ENCODE results near the gene SHD. TPM values are rescaled to one million over a fixed set of nuclear protein-coding genes. Genes with fewer than 3 reads are reported as not detected.
A peak's percentile ranks its signal among the peaks of the same experiment; 100 is the strongest.

The SHD gene
- total and polyA plus RNA-seq, 9 of the 15 experiments (the other 6 are each of a cell fraction or from before 2014, with no cell fraction given): 0.05 to 0.62 (median 0.15) TPM; not detected in 5

DNA sequence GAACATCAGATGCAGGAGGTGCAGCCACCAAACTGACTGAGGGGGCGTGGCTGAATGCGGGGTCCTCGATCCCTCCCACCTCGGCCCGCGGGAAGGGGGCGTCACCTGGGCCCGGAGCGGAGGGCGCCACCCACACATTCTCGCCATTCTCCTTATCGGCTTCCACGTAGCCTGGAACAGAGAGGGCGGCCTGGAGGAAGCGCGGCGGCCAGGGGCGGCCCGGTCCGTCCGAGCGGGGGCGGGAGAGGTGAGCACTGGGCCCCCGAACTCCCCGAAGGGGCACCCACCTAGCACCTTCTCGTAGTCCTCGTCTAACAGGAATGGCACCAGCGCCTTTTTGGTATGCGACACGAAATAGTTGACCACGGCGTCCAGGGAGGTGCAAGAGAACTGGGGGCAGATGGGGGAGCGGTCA is 47.8 kb downstream of the SHD start (continued):
- TF ChIP-seq, protein P1, sequence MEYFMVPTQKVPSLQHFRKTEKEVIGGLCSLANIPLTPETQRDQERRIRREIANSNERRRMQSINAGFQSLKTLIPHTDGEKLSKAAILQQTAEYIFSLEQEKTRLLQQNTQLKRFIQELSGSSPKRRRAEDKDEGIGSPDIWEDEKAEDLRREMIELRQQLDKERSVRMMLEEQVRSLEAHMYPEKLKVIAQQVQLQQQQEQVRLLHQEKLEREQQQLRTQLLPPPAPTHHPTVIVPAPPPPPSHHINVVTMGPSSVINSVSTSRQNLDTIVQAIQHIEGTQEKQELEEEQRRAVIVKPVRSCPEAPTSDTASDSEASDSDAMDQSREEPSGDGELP (CRISPR knock-in tag; IDR thresholded peaks at IDR 0.05; ENCODE audit: borderline replicate concordance): peak; percentile 53; the same call in 1 of the 2 replicates
- TF ChIP-seq, protein P2, sequence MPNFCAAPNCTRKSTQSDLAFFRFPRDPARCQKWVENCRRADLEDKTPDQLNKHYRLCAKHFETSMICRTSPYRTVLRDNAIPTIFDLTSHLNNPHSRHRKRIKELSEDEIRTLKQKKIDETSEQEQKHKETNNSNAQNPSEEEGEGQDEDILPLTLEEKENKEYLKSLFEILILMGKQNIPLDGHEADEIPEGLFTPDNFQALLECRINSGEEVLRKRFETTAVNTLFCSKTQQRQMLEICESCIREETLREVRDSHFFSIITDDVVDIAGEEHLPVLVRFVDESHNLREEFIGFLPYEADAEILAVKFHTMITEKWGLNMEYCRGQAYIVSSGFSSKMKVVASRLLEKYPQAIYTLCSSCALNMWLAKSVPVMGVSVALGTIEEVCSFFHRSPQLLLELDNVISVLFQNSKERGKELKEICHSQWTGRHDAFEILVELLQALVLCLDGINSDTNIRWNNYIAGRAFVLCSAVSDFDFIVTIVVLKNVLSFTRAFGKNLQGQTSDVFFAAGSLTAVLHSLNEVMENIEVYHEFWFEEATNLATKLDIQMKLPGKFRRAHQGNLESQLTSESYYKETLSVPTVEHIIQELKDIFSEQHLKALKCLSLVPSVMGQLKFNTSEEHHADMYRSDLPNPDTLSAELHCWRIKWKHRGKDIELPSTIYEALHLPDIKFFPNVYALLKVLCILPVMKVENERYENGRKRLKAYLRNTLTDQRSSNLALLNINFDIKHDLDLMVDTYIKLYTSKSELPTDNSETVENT (CRISPR knock-in tag; IDR thresholded peaks at IDR 0.05): no peak
- TF ChIP-seq THRAP3 (IDR thresholded peaks at IDR 0.05; ENCODE audit: borderline replicate concordance) (no peak), MCM5 (IDR thresholded peaks at IDR 0.05; ENCODE audit: low read depth) (no peak), SAP30 (IDR thresholded peaks at IDR 0.05; ENCODE audit: borderline replicate concordance, insufficient read depth, low read depth, low read length, poor library complexity, severe bottlenecking) (no peak), PHF21A (IDR thresholded peaks at IDR 0.05; ENCODE audit: borderline replicate concordance, low read depth) (no peak), EWSR1 (IDR thresholded peaks at IDR 0.05; ENCODE audit: borderline replicate concordance, low read depth, partially characterized antibody) (no peak), CBFA2T3 (IDR thresholded peaks at IDR 0.05) (peak; percentile 21; the same call in 1 of the 2 replicates), KDM4B (IDR thresholded peaks at IDR 0.05; ENCODE audit: borderline replicate concordance in 2 of 2, low read depth in 1 of 2) (no peak), DIDO1 (tag; IDR thresholded peaks at IDR 0.05; ENCODE audit: low read depth) (no peak)
- TF ChIP-seq, protein P3, sequence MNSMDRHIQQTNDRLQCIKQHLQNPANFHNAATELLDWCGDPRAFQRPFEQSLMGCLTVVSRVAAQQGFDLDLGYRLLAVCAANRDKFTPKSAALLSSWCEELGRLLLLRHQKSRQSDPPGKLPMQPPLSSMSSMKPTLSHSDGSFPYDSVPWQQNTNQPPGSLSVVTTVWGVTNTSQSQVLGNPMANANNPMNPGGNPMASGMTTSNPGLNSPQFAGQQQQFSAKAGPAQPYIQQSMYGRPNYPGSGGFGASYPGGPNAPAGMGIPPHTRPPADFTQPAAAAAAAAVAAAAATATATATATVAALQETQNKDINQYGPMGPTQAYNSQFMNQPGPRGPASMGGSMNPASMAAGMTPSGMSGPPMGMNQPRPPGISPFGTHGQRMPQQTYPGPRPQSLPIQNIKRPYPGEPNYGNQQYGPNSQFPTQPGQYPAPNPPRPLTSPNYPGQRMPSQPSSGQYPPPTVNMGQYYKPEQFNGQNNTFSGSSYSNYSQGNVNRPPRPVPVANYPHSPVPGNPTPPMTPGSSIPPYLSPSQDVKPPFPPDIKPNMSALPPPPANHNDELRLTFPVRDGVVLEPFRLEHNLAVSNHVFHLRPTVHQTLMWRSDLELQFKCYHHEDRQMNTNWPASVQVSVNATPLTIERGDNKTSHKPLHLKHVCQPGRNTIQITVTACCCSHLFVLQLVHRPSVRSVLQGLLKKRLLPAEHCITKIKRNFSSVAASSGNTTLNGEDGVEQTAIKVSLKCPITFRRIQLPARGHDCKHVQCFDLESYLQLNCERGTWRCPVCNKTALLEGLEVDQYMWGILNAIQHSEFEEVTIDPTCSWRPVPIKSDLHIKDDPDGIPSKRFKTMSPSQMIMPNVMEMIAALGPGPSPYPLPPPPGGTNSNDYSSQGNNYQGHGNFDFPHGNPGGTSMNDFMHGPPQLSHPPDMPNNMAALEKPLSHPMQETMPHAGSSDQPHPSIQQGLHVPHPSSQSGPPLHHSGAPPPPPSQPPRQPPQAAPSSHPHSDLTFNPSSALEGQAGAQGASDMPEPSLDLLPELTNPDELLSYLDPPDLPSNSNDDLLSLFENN (IDR thresholded peaks at IDR 0.05; ENCODE audit: low read depth in 2 of 2, low read length in 2 of 2): no peak
- TF ChIP-seq, protein P4, sequence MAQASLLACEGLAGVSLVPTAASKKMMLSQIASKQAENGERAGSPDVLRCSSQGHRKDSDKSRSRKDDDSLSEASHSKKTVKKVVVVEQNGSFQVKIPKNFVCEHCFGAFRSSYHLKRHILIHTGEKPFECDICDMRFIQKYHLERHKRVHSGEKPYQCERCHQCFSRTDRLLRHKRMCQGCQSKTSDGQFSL (CRISPR knock-in tag; IDR thresholded peaks at IDR 0.05): peak; percentile 80; the same call in 1 of the 2 replicates
- TF ChIP-seq, protein P4 (tag; IDR thresholded peaks at IDR 0.05): no peak
- TF ChIP-seq, protein P5, sequence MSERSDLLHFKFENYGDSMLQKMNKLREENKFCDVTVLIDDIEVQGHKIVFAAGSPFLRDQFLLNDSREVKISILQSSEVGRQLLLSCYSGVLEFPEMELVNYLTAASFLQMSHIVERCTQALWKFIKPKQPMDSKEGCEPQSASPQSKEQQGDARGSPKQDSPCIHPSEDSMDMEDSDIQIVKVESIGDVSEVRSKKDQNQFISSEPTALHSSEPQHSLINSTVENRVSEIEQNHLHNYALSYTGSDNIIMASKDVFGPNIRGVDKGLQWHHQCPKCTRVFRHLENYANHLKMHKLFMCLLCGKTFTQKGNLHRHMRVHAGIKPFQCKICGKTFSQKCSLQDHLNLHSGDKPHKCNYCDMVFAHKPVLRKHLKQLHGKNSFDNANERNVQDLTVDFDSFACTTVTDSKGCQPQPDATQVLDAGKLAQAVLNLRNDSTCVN (CRISPR knock-in tag; IDR thresholded peaks at IDR 0.05): no peak
- TF ChIP-seq, protein P6, sequence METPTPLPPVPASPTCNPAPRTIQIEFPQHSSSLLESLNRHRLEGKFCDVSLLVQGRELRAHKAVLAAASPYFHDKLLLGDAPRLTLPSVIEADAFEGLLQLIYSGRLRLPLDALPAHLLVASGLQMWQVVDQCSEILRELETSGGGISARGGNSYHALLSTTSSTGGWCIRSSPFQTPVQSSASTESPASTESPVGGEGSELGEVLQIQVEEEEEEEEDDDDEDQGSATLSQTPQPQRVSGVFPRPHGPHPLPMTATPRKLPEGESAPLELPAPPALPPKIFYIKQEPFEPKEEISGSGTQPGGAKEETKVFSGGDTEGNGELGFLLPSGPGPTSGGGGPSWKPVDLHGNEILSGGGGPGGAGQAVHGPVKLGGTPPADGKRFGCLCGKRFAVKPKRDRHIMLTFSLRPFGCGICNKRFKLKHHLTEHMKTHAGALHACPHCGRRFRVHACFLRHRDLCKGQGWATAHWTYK (CRISPR knock-in tag; IDR thresholded peaks at IDR 0.05): no peak
